Measurements from ENCODE around the gene FRRS1L. TPM values are rescaled to one million over a fixed set of nuclear protein-coding genes. Genes with fewer than 3 reads are reported as not detected.

The FRRS1L gene
- total and polyA plus RNA-seq, 4 donors = 0.08 to 0.51 TPM; not detected in 2

- DNase-seq (ENCODE audit: low spot score) = no peak
- no peak overlapping the region for H3K27ac ChIP-seq (ENCODE audit: low read depth in 1 of 2, low read length in 2 of 2)
- peaks cover 0 to 4% (median 2%) of the 10 kb centered on the region in 4 donors for H3K27me3 ChIP-seq (ENCODE audit: control insufficient read depth in 4 of 4, insufficient read depth in 4 of 4, low read length in 3 of 4)
- H3K36me3 ChIP-seq (ENCODE audit: control insufficient read depth in 4 of 4, insufficient read depth in 3 of 4, low read depth in 1 of 4, low read length in 3 of 4) = no peaks in the 10 kb centered on the region
- TF ChIP-seq RAD21 (IDR thresholded peaks at IDR 0.05) (peak in 1 of 2 donors; percentile 18), YY1 (IDR thresholded peaks at IDR 0.05) (no peak), JUND (IDR thresholded peaks at IDR 0.05) (peak; percentile 54 to 64), SP1 (IDR thresholded peaks at IDR 0.05) (peak; percentile 20), ATF3 (IDR thresholded peaks at IDR 0.05) (peak; percentile 84), RXRA (IDR thresholded peaks at IDR 0.05) (peak; percentile 49 to 61), EGR1 (IDR thresholded peaks at IDR 0.05; ENCODE audit: low read depth in 2 of 2) (no peak), HNF4A (conservative IDR thresholded peaks at IDR 0.05) (peak; percentile 19 to 27)
- H3K9ac ChIP-seq (ENCODE audit: low read depth in 1 of 2, low read length in 2 of 2) = no peak overlapping the region
- H3K4me3 ChIP-seq (ENCODE audit: low read depth in 1 of 3, low read length in 3 of 3) = no peak overlapping the region
- no peaks in the 10 kb centered on the region for H3K9me3 ChIP-seq (ENCODE audit: control insufficient read depth in 4 of 4, low read length in 3 of 4)
- peaks cover 0 to 6% (median 3%) of the 10 kb centered on the region in 4 donors for H3K4me1 ChIP-seq (ENCODE audit: control insufficient read depth in 4 of 4, insufficient read depth in 4 of 4, low read length in 3 of 4)
Observed at GRCh38 chr9:109168170-109168569, 1.1 kb upstream of the FRRS1L start.

- Histone ChIP-seq H3K9ac (ENCODE audit: low read depth in 1 of 2, low read length in 2 of 2) (no peak overlapping the region), H3K27ac (ENCODE audit: low read depth in 1 of 2, low read length in 2 of 2) (no peak overlapping the region), H3K9me3 (ENCODE audit: control insufficient read depth in 4 of 4, low read length in 3 of 4) (no peaks in the 10 kb centered on the region), H3K27me3 (ENCODE audit: control insufficient read depth in 4 of 4, insufficient read depth in 4 of 4, low read length in 3 of 4) (peaks cover 0 to 4% (median 2%) of the 10 kb centered on the region in 4 donors), H3K36me3 (ENCODE audit: control insufficient read depth in 4 of 4, insufficient read depth in 3 of 4, low read depth in 1 of 4, low read length in 3 of 4) (no peaks in the 10 kb centered on the region), H3K4me3 (ENCODE audit: low read depth in 1 of 3, low read length in 3 of 3) (no peak overlapping the region), H3K4me1 (ENCODE audit: control insufficient read depth in 4 of 4, insufficient read depth in 4 of 4, low read length in 3 of 4) (peaks cover 0 to 6% (median 3%) of the 10 kb centered on the region in 4 donors)
- TF ChIP-seq HNF4G (IDR thresholded peaks at IDR 0.05) (no peak), TAF1 (conservative IDR thresholded peaks at IDR 0.05) (no peak), RXRA (IDR thresholded peaks at IDR 0.05) (no peak), YY1 (IDR thresholded peaks at IDR 0.05) (no peak), JUND (IDR thresholded peaks at IDR 0.05) (no peak), NR2F2 (IDR thresholded peaks at IDR 0.05) (no peak), ATF3 (IDR thresholded peaks at IDR 0.05) (no peak), CTCF (IDR thresholded peaks at IDR 0.05; ENCODE audit: low read depth, low read length, missing input control) (no peak), FOXA2 (IDR thresholded peaks at IDR 0.05) (no peak), FOXA1 (IDR thresholded peaks at IDR 0.05) (no peak), MAX (IDR thresholded peaks at IDR 0.05) (no peak), SP1 (IDR thresholded peaks at IDR 0.05) (no peak), ZBTB33 (IDR thresholded peaks at IDR 0.05) (no peak), GABPA (IDR thresholded peaks at IDR 0.05 in 1 of 2, conservative IDR thresholded peaks at IDR 0.05 in 1 of 2) (no peak), REST (IDR thresholded peaks at IDR 0.05) (no peak), RAD21 (IDR thresholded peaks at IDR 0.05) (no peak), EGR1 (IDR thresholded peaks at IDR 0.05; ENCODE audit: low read depth in 2 of 2) (no peak), HNF4A (conservative IDR thresholded peaks at IDR 0.05) (no peak)
- WGBS = 89% methylated on average over 5 of the region's 5 CpGs
- DNase-seq (ENCODE audit: low spot score) = no peak
Observed at GRCh38 chr9:109167716-109168115, 667 bp upstream of the FRRS1L start.

All from liver (tissue), 9 donors.